D341Med (cell line): ENCODE data around the gene ZDHHC11B.

ENCODE experiments used
- DNase-seq: peaks from one replicate; pipeline ENCODE4 v3.0.0; 2012; ENCODE audit warnings: low spot score

ZDHHC11B gene

GRCh38 chr5:660491-661030 is 124.0 kb downstream of the ZDHHC11B start:
- no peak for DNase-seq
